Stimulated activated CD4-positive, alpha-beta T cell treated with anti-CD3 and anti-CD28 coated beads, TNF-alpha, amount 100 ng/mL, for 24 hours (primary cell): ENCODE results near the gene CADPS2.
"Not testable (repeated sequence)": the region's sequence is repeated elsewhere in the genome, so short reads cannot be mapped to it uniquely, and the experiment has no call there.

ENCODE experiments used
- DNase-seq, 3 experiments: peaks; one replicate each; pipeline ENCODE4 v3.0.0-alpha.2; 2020; ENCODE audit warnings: low read depth in 3 of 3

CADPS2 gene

DNA sequence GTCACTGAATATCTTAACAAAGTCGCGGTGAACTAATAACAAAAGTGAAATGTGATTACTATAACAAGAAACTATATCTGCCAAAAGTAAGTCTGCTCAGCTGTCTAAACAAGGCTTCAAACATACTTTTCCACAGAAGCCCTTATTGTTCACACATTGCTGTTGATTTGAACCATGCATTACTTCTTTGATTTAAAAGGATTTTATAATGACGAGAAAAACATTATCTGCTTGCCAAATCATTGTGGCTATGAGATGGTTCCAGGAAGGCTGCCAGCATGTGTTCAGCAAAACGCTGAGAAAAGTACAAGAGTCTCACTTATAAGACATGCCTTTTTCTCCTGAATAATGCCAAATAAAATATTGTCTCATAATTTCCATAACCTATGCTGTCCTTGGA, 211.8 kb downstream of the CADPS2 start:
- DNase-seq, result no peak

DNA sequence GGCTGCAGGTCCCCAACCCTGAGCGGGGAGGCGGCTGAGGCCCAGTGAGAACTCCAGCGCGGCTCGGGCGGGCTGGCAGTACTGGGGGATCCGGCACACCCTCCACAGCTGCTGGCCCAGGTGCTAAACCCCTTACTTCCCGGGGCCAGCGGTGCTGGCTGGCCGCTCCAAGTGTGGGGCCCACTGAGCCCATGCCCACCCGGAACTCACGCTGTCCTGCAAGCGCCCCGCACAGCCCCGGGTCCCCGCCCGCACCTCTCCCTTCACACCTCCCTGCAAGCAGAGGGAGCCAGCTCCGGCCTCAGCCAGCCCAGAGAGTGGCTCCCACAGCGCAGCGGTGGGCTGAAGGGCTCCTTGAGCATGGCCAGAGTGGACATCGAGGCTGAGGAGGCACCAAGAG, 212.3 kb downstream of the CADPS2 start:
- DNase-seq, result no peak

DNA sequence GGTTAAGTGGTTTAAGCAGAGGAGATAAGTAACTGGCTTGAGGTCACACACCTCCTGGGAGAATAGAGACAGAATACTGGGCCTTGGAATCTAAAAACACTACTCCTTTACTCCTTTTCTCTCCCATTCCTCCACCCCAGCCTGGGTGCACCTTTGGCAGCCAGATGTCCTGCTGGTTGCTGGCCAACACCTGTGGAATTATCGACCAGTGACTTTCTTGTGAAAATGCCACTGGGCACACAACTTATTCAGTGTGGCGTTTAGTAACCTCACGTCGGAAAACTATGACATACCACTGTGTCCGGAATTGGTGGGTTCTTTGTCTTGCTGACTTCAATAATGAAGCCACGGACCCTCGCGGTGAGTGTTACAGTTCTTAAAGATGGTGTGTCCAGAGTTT, 213.7 kb downstream of the CADPS2 start:
- DNase-seq, result no peak

DNA sequence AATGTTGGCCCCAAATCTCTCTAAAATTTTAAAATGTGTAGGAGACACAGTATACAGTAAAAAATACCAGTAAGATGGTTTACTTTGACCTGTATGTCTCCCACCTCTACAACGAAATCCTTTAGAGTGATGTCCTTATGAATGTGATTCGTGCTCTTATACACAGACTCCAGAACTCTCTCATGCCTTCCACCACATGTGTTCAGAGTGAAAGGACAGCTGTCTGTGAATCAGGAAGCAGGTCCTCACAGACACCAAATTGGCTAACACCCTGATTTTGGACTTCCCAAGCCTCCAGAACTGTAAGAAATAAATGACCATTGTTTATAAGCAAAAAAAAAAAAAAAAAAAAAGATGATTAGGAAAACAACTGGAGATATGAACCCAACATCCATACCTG, 222.5 kb downstream of the CADPS2 start:
- DNase-seq, result no peak

DNA sequence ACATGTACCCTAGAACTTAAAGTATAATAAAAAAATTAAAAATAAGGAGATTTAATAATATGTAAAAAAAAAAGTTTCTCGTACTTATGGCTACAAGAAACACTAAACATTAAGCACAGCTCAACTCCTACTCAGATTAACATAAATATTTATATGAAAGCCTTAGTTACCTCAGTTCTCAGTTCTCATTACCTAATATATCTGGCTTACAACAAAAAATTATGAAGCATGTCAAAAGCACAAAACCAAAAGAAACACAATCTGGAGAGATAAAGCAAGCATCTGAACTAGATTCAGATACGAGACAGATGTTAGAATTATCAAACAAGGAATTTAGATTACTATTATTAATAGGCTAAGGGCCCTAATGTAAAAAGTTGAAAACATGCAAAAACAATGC, 227.4 kb downstream of the CADPS2 start:
- DNase-seq, result no peak

DNA sequence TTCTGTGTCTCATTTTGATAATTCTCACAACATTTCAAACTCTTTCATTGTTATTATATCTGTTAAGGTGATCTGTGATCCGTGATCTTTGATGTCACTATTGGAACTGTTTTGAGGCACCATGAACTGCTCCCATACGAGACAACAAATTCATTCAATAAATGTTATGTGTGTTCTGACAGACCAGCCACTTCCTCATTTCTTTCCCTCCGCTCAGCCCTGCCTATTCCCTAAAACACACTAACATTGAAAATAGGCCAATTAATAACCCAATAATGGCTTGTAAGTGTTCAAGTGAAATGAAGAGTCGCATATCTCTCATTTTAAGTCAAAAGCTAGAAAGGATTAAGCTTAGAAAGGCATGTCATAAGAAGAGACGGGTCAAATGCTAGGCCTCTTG, 232.6 kb downstream of the CADPS2 start:
- DNase-seq, result no peak

DNA sequence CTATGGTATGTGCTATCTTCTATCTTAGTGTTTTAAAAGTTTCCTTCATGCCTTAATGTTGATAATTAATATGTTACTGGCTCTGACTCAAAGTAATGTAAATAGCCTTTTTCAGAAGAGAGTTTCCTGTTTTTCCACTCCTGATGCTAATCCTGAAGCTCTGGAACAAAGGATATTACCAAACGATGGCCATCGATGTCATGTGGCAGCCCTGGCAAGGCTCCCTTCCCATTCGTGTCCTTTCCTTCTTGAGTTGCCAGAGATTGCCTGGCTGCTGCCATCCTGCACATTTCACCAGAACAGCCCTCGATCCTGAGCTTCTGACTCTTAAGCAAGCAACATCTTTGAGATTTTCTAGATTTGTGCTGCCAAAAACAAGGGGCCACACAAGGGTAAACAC, 233.4 kb downstream of the CADPS2 start:
- no peak for DNase-seq

DNA sequence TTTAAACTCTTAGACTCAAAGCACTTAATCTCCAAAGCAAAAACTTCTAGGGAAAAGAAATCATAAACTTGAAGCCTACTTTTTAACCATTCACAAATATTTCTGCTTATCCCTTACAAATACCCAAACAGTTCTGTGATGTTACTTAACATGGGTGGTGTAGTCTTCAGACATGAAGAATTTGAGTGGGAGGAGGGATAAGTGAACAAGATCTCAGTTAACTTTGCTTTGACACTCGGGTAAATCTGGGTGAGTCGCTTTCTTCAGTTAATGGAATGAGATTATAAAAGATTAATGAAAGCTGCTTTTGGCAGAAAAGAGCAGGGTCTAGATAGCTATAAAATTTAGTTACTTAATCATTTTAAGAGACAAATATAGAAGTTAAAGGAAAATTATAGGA, 234.8 kb downstream of the CADPS2 start:
- DNase-seq, result no peak

DNA sequence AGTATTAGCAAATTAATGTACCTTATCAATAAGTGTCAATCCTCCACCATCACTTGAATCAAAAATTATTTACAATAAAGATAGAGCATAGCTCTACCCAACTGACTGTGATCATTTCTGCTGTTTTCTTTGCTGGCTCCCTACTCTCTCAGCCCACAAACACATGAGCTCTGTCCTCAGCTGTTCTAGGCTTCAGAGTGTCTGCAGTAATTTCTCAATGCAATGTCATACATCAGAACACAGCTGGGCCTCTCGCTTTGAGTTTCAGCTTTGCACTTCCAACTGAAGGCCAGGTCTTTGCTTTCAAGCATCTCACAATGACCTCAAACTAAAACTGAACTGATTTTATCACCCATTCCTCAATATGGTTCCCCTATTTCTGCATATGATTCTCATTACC, 243.0 kb downstream of the CADPS2 start:
- no peak for DNase-seq

DNA sequence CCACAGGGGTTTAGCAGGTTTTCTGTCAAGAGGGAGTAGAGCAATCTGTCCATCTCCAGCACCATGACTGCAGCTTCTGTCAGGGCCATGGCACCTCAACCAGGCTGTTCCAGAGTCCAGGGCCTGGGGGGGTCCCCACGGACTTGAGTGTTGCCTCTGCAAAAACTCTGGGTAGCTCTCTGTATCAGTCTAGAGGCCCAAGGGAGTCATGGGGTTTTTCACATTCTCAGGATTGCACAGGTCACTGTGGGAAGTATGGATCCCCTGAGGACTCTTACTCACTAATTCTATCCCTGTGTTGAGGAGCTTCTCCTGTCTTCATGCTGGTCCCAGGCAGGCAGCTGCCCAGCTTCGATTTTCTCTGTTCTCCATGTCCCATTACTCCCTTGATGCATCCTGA, 247.8 kb downstream of the CADPS2 start:
- no peak for DNase-seq

DNA sequence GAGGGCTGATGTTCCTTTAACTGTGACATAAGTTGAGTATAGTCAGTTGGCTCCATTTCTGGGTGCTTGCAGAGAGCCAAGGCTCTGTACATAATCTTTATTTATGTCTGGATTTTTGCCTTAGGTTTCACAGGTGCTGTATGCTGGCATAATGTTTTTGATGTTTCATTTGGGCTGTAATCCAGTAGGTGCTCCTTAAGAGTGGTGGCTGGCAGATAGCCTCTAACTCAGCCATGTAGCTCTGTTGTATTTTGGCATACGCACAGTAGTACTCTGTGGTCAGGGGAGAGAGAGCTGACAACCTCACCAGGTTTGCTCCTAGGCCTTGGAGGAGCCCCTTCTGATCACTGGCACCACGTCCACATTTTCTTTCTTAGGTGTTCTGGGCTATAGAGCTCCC, 248.5 kb downstream of the CADPS2 start:
- no peak for DNase-seq

DNA sequence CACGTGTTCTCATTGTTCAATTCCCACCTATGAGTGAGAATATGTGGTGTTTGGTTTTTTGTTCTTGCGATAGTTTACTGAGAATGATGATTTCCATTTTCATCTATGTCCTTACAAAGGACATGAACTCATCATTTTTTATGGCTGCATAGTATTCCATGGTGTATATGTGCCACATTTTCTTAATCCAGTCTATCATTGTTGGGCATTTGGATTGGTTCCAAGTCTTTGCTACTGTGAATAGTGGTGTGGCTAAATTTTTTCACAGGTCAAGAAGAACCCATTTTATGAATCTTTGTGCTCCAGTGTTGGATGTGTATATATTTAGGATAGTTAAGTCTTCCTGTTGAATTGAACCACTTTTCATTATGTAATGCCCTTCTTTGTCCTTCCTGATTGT, 250.8 kb downstream of the CADPS2 start:
- DNase-seq, result not testable (repeated sequence)

DNA sequence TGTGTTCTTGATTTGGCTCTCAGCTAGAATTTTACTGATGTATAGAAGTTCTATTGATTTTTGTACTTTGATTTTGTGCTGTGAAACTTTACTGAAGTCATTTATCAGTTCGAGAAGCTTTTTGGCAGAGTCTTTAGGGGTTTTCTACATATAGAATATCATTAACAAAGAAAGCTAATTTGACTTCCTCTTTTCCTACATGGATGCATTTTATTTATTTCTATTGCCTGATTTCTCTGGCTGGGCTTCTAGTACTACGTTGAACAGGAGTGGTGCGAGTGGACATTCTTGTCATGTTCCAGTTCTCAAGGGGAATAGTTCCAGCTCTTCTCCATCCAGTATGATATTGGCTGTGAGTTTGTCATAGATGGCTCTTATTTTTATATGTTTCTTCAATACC, 252.8 kb downstream of the CADPS2 start:
- DNase-seq, result no peak

DNA sequence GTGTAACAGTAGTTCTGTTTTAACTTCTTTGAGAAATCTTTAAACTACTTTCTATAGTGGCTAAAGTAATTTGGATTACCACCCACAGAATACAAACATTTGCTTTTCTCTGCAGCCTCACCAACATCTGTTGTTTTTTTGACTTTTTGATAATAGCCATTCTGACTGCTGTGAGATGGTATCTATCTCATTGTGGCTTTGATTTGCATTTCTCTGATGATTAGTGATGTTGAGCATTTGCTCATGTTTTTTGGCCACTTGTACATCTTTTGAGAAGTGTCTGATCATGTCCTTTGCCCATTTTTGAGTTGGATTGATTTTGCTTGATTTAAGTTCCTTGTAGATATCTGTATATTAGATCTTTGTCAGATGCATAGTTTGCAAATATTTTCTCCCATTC, 254.0 kb downstream of the CADPS2 start:
- no peak for DNase-seq

DNA sequence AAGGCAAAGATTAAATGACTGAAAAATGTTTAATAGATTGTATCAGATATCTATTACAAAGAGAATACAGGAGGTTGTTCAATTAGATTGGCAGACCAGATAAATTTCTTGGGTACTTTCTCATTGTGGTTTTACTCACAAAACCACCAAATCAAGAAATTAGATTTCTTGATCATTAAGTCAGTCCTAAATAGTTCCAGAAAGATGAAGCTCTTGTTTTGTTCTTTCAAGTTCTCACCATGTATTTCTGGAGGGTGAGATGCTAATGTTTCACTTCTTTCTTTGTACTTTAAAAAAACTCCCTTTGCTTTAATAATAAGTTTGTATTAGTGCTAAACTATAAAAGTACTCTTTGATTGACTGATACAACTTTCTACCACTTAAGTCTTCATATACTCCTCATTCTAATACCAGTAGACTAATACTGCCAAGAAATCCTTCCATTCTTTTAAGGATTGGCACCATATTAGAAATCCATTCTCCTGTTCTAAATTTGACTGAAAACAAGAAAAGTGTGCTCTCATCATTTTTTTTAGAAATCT, 256.8 kb downstream of the CADPS2 start:
- no peak for DNase-seq

DNA sequence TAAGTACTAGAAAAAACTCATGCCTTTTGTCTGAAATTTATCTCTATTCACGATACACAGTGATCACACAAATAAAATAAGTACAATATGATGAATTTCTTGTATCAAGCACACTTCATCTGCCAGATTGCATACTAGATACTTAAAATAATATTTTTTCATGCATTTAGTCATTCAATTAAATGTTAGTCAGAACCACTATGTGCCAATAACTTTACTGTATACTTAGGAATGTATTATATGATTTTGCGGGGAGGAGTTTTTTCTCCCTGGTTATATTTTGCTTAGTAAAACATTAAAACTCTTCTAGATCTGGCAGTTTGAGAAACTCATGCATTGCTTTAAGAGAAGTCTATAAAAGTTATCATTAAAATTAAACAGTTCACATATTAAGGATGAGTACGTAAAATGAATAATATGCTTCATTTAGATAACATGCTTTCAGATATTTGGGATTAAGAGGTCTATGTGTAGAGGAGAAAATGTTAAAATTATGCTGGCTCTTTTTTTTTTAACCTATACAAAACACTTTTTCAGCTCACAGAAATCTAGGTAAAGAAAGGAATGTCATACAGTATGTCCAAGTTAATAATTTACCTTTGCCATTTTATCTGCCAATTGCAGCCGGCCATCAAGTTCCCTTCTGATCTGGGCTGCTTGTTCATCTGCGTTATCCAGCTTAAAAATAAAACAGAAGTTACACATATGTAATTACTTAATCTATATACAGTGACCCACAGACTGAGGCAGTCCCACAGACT, 257.4 kb downstream of the CADPS2 start:
- no peak for DNase-seq

DNA sequence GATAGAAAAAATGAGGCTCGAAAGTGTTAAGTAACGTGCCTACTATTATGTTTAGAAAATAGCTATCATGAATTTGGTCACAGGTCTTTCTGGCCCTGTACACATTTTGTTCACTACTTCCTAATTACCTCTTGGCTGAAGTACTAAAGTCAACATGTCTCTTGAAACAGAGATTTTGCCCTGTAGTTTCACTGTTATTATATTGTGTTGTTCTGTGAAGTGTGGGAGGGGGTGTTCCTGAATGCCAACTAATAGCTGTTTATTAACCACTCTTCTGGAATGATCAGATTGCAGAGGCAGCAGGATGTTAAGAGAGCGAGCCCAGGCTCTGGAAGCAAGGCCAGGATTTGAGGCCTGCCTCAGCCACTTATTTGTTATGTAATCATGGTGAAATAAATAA, 259.5 kb downstream of the CADPS2 start:
- no peak for DNase-seq

DNA sequence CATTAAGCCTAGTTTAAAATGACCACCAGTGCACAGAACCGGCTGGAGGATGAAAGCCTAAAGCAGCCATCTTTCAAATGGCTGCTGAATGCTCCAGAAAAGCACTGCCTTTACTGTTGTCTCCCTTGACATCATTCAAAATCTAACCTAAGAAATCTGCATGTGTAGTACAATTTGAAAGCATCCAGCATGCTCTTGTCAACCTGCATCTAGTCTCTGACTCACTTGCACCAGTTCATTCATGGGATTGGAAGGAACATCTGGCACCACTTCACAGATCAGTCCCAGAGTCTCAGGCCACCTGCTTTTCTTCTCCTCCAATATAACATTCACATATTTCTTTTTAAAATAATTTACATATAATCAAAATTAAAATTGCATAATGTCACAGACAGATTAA, 263.6 kb downstream of the CADPS2 start:
- no peak for DNase-seq

DNA sequence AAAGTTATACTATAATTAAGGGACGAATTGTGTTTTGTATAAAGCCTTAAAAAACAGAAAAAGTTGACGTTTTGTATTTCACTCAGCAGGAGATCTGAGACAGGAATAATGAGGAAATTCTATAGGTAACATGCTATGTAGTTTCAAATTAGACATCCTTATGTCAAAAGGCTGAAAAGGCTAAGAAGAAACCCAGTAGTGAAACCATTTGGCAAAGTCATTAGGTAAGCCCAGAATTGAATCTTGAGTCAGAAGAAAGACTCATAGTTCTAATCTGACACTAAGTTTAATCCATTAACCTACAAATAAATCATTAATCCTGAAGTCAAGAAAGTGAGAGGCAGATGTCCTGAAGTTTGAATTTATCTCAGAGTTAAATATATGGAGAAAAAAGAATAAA, 266.6 kb downstream of the CADPS2 start:
- DNase-seq, result no peak

DNA sequence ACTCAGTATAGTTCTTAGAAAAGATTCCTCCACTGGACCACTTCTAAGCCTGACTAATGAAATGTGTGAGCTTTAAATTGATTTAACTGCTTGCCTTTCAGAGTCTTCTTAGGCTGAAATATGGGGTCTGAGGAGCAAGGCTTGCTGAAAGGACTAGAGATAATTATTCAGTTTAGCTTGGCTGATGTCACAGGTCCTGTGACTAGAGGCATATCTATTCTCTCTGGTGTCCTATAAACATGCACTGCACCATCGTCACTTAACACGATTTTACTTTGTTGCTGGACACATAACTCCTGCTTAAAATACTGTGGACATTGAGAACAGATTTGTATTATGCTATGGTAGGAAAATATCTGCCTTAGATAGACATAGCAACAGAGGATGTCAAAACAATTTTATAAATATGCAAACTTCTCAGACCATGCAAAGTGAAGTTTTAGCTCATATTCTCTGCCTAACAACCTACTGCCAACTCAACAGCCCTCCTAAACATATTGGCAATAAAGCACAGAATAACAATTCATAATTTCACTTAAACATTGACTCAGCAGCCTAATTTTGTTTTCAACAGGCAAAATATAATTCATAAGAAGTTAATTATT, 267.6 kb downstream of the CADPS2 start:
- no peak for DNase-seq

DNA sequence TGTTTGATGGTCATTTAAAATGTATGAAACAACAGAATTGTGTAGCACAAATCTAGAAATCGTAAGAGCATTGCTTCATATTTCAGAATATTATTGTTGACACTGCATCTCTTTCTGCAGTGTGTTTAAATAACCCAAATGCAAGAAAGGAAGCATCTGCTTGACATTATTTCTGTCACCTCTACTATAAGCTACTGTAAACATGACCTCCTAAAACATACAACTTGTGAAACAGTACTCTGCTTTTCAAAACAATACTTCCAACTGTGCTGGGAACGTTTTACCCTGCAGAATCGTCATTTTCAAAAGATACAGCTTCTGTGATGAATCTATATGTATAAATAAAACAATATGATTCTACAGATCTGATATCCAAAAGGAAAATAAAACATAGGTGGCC, 269.3 kb downstream of the CADPS2 start:
- DNase-seq, result no peak

DNA sequence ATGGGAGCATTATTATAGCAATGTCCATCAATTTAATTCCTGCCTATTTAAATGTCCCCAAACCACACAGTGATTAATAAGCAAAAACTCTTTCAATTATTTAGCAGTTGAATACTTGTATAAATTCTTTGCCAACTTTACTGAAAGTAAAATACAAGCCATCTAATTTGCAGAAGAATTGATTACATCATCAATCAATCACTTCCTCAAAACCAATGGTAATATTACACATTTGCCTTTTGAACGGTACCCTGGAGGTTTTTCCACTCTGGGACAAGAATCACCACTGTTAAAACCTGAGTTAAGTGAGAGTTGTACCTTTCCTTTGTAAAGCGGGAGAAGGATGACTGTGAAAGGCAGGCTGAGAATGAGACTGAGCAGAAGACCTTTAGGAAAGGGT, 280.3 kb downstream of the CADPS2 start:
- DNase-seq, result no peak

DNA sequence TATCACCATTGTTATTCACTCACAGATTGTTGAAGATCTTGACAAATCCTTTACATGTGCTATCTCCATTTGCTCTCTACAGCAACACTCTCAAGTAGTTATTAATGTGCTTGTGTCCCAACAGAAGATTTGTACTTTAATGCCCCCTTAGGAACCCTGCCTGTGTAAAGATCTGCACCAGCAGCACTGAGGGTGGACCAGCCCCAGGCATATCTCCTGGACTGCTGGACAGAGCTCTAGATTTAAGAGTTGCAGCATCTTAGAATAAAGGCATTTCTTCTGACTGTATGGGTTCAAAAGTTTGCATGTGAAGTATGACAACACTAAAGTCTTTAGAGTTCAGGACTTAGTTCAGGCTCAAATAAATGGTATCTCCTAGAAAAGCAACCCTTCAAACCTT, 282.0 kb downstream of the CADPS2 start:
- DNase-seq, result no peak

DNA sequence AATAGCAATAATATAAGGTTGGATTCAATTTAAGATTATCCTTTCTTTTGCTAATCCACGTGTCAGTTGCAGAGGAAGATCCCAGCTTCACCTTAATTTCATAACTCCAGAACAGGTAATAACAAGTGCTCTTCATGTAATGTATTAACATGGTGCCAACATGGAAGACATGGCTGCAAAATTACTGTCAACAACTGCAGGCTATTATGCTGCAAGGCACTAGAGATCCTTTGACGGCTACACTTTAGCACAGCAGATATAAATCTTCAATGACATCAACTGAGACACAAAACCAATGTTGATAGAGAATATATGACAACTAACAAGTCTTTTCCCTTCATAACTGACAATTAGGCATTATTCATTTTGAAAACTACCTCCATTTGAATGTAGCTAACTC, 283.5 kb downstream of the CADPS2 start:
- DNase-seq, result no peak
